ENCODE data around the gene DCANP1. TPM values are rescaled to one million over a fixed set of nuclear protein-coding genes. Genes with fewer than 3 reads are reported as not detected.

Gene DCANP1
- total and polyA plus RNA-seq, 2 of the 13 experiments (the other 11 are each of a cell fraction or from before 2014, with no cell fraction given): not detected

DNA sequence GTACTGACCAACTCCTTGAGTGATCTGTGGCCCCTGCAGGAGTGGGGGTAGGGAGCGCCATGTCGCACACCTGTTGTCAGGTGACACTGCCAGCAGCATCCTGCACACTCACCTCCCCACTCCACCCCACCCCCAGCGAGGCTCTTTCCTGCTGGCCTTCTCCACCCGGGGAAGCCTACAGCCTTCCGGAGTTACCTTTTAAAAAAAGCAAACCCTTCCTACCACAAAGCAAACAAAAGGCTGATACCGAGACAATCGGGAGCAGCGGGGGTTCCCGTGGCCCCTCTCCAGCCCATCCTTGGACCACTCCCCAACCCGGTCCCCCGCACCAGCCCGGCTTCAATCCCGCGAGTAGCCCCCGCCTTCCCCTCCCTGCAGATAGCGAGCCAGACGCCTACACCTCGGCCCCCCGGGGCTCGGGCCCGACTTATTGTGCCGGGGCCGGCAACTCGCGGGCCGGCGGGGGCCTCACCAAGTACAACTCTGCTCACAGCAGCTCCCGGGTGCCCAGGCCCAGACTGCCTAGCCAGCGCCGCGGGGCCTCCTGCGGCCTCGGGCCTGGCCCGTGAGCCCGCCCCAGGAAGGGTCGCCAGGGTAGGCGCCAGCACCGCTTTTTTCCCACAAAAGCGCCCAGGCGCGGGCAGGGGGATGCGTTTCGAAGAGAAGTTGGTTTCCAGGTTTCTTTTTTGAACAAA is 48.8 kb downstream of the DCANP1 start (continued):
- TF ChIP-seq BRD4 (CRISPR knock-in tag; IDR thresholded peaks at IDR 0.05): no peak
- TF ChIP-seq PAX8 (CRISPR knock-in tag; IDR thresholded peaks at IDR 0.05; ENCODE audit: borderline replicate concordance): no peak
- no peak for TF ChIP-seq TCF7L2 (IDR thresholded peaks at IDR 0.05; ENCODE audit: low read depth, low read length)
- TF ChIP-seq ZNF576 (CRISPR knock-in tag; IDR thresholded peaks at IDR 0.05): no peak
- no peak for TF ChIP-seq ZNF468 (CRISPR knock-in tag; IDR thresholded peaks at IDR 0.05)
- no peak for TF ChIP-seq HMG20A (CRISPR knock-in tag; IDR thresholded peaks at IDR 0.05; ENCODE audit: borderline replicate concordance)

DNA sequence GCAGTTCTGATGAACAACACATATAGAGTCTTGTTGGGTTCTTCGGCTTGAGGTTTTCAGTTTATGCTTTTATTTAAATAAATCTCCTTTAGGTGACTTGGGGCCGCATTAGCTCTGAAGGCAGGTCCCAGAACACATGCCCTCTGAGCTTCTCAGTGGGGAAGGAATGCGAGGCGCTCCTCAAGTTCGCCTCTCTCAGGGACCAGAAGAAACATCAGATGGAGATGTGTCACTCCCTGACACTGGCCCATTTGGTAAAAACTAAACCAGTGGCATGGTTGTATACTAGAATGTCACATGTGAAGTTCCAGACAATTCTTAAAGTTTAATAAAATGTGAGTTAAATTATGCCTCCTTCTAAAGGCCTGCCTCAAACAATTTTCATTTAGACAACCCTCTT is 50.1 kb downstream of the DCANP1 start:
- Histone ChIP-seq H3K9me3 (ENCODE audit: low read length) (no peaks in the 10 kb centered on the region), H3K27me3 (ENCODE audit: control insufficient read depth in 1 of 2, insufficient read depth in 2 of 2, low read length in 2 of 2) (no peaks in the 10 kb centered on the region), H3K36me3 (replicated peaks in 1 of 2; ENCODE audit: control insufficient read depth in 1 of 2, insufficient read depth in 2 of 2, low read length in 2 of 2) (peaks cover 1 to 16% of the 10 kb centered on the region in 2 experiments; a peak in 3 of 5 replicates), H3K4me1 (ENCODE audit: insufficient read depth, low read length) (peaks cover 81% of the 10 kb centered on the region), H3K4me2 (ENCODE audit: low read depth, low read length) (peak overlapping the region; percentile 83; the same call in 1 of the 2 replicates), H3K9ac (ENCODE audit: insufficient read depth, low read depth, low read length) (no peak overlapping the region), H4K20me1 (ENCODE audit: insufficient read depth, low read length) (peaks cover 42% of the 10 kb centered on the region), H3K4me3 (replicated peaks in 1 of 3; ENCODE audit: insufficient read depth in 1 of 3, low read depth in 2 of 3, low read length in 3 of 3) (no peak overlapping the region), H3K27ac (ENCODE audit: extremely low read length, insufficient read depth, low read length) (no peak overlapping the region), H2AFZ (ENCODE audit: low read length) (no peak overlapping the region), H3K79me2 (ENCODE audit: insufficient read depth, low read length) (peaks cover 65% of the 10 kb centered on the region)
- DNase-seq (ENCODE audit: low spot score) (no peak), FAIRE-seq (no peak), ATAC-seq (no peak)
- WGBS (ENCODE audit: low lambda C conversion rate): 96% methylated on average over 5 of the region's 5 CpGs
- in situ Hi-C loops (cut with HindIII; ENCODE audit: extremely low pct_ligation_motif_present, low pct_unique_long_range_greater_than_20kb): no loop called here
- POLR2A ChIA-PET: no interaction called here
- intact Hi-C loops (cut with micrococcal nuclease; ENCODE audit: unreplicated experiment): no loop called here
- no TSS peak for BruUV-seq (replicated peaks)
- CTCF ChIA-PET (ENCODE audit: low intra/inter-chr PET ratio, low total read pairs): no interaction called here
- TF ChIP-seq MLXIP (CRISPR knock-in tag; IDR thresholded peaks at IDR 0.05; ENCODE audit: borderline replicate concordance) (no peak), RBM22 (optimal IDR thresholded peaks at IDR 0.05; ENCODE audit: low read length) (no peak), ZIK1 (CRISPR knock-in tag; IDR thresholded peaks at IDR 0.05; ENCODE audit: borderline replicate concordance, low read depth) (no peak), GZF1 (CRISPR knock-in tag; IDR thresholded peaks at IDR 0.05) (no peak), ZNF441 (CRISPR knock-in tag; IDR thresholded peaks at IDR 0.05; ENCODE audit: borderline replicate concordance) (no peak), TRIM22 (IDR thresholded peaks at IDR 0.05) (no peak), FOXC1 (CRISPR knock-in tag; IDR thresholded peaks at IDR 0.05; ENCODE audit: borderline replicate concordance) (no peak), ZNF292 (CRISPR knock-in tag; IDR thresholded peaks at IDR 0.05; ENCODE audit: borderline replicate concordance, low read depth) (no peak), CEBPB (IDR thresholded peaks at IDR 0.05; ENCODE audit: borderline replicate concordance, low read depth, low read length) (no peak)
- TF ChIP-seq, protein P1, sequence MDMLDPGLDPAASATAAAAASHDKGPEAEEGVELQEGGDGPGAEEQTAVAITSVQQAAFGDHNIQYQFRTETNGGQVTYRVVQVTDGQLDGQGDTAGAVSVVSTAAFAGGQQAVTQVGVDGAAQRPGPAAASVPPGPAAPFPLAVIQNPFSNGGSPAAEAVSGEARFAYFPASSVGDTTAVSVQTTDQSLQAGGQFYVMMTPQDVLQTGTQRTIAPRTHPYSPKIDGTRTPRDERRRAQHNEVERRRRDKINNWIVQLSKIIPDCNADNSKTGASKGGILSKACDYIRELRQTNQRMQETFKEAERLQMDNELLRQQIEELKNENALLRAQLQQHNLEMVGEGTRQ (IDR thresholded peaks at IDR 0.05; ENCODE audit: low read depth, low read length): no peak
- TF ChIP-seq, protein P1 (CRISPR knock-in tag; IDR thresholded peaks at IDR 0.05; ENCODE audit: borderline replicate concordance): no peak

Measured in HepG2 (cell line).